GM18507 (cell line): ENCODE results near the gene GGCT.
"Not testable (repeated sequence)": the region's sequence is repeated elsewhere in the genome, so short reads cannot be mapped to it uniquely, and the experiment has no call there.

ENCODE experiments used
- DNase-seq: peaks from one replicate; pipeline ENCODE4 v3.0.0; 2011; ENCODE audit warnings: low read depth; ENCODE audit not compliant: insufficient read length; ENCODE audit errors: extremely low spot score
- FAIRE-seq: peaks from 2 replicates; lab custom pipeline; 2011; peaks lifted over from hg19 to GRCh38; lab: Jason Lieb, UNC

GGCT gene

DNA sequence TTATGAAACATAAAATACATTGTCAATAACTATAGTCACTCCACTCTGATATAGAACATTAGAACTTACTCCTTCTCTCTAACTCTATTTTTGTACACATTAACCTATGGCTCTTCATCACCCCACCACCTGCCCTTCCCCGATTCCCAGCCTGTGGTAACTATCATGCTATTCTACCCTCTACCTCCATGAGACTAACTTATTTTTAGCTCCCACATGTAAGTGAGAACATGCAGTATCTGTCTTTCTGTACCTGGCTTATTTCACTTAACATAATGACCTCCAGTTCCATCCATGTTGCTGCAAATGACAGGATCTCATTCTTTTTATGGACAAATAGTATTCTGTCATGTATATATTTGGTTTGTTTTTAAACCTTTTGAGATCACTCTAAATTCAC is 17.3 kb downstream of the GGCT start:
- FAIRE-seq, result no peak
- no peak for DNase-seq

DNA sequence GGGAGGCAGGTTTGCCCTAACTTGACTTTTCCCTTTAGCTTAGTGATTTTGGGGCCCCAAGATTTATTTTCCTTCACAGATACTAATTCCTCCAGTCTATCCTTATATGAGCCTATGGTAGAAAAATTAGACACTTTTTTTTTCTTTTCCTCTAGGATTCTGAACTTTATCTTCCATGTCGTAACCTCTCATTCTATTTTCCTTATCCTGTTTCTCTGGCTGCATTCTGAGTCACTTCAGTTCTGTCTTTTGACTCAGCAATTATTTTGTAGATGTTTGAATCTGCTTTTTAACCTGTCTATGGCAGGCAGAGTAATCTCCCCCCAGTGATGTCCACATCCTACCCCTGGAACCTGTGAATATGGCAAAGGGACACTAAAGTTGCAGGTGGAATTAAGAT is 19.0 kb downstream of the GGCT start:
- FAIRE-seq, result no peak
- DNase-seq, result no peak

- DNase-seq, FAIRE-seq: not testable (repeated sequence)
These were observed 23.2 kb downstream of the GGCT start for GRCh38 chr7:30481416-30481815.

DNA sequence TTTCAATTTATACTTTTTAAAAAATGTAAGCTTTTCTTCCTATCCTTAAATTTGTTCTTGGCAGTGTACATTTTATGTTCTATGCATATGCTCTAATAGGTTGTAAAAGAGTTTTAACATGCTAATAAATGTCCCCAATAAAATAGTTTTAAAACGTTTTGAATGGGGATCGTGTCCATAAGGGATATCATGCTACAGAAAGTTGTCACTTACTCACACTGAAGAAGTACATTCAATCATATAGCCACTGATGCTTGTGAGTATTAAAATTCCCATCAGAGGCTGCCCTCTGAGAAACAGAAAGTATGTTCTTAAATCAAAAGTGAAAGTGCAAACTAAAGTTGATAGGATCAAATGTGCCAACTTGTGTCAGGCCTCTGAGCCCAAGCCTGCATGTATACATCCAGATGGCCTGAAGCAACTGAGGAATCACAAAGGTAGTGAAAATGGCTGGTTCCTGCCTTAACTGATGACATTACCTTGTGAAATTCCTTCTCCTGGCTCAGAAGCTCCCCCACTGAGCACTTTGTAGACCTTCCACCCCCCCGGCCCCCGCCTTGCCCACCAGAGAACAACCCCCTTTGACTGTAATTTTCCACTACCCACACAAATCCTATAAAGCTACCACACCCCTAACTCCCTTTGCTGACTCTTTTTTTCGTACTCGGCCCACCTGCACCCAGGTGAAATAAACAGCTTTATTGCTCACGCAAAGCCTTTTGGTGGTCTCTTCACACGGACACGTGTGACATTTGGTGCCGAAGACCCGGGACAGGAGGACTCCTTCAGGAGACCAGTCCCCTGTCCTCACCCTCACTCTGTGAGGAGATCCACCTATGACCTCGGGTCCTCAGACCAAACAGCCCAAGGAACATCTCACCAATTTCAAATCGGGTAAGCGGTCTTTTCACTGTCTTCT is 25.2 kb downstream of the GGCT start:
- no peak for DNase-seq
- no peak for FAIRE-seq

DNA sequence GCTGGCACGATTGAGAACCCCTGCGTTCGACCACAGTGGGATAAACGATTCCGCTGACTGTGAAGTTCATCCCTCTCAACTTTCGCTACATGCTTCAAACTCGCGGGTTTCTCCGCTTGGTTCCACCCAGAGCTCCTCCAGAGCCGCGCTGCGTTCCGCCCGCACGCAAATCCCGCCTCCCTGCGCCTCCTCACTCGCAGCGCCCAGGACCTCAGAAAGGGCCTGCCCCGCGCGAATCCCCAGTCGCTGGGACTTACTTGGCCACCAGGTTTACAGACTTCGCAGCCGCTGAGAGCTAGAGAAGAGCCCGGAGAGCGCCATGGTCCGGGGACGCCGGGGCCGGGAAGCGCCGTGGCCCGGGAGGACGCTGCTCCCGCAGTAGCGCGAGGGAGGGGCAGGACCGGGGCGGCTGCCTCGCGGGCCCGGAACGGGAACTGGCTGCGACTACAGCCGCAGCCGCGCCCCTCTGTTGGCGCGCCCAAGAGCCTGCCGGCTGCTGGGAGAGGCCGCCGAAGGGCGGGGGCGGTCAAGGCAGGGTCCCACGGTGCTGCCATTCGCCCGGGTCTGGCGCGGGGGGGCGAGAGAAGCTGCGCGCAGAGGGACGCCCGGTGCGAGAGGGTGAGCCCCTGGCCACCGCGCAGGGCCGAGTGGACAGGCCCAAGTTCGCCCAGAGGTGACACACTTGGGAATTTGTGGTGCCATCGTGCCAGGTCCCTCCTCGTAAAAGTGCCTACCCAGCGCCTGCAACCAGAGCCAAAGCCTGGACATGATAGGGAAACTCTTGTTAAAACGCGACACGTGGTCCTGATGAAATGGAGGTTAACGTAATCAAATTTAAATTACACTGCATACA is 26.1 kb downstream of the GGCT start, which contains the start of gene NOD1:
TSS of gene NOD1 (minus strand) at position 436 of the 853 bp plus-strand sequence. CDS start 21,863 bp downstream, outside the sequence.
- FAIRE-seq (peak; percentile 63), DNase-seq (peak; percentile 68)

DNA sequence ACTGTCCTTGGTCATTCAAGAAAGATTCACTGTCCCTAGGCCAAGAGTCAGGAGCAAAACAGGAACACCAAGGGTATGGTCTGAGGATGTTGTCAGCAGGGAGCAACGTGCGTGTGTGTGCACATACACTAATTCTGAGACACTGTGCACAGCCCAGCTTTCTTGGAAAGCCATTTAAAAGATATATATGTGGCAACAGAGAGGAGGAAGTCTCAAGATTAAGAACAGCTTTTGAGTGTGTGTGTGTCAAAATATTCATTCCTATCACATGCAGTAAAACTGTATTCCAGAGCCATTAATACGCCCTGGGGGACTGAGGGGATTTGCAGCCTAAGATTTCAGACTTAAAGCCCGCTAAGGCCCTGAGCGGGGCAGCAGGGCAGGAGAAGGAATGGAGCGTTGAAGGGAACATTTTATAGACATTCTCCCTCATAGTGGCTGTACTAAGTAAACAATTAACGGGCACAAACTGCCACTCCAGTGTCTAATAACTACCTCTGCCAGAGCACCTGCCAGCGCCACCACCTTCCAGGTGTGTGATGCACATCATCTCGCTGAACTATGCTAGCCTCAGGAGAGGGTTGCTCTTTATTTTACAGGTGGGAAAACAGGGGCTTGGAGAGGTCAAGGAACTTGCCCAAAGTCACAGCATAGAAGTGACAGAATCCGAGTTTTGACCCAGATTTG is 28.0 kb downstream of the GGCT start:
- FAIRE-seq (no peak), DNase-seq (no peak)

GRCh38 chr7:30475580-30475979 is 29.0 kb downstream of the GGCT start:
- DNase-seq, result no peak

GRCh38 chr7:30474893-30475292 is 29.7 kb downstream of the GGCT start:
- FAIRE-seq (no peak), DNase-seq (no peak)

More at GRCh38 chr7:30475580-30475979, 29.0 kb downstream of the GGCT start:
- peak; percentile 56 for FAIRE-seq

GRCh38 chr7:30474485-30474884 is 30.1 kb downstream of the GGCT start:
- FAIRE-seq (no peak), DNase-seq (no peak)

GRCh38 chr7:30473903-30474302 is 30.7 kb downstream of the GGCT start:
- DNase-seq (no peak), FAIRE-seq (no peak)

DNA sequence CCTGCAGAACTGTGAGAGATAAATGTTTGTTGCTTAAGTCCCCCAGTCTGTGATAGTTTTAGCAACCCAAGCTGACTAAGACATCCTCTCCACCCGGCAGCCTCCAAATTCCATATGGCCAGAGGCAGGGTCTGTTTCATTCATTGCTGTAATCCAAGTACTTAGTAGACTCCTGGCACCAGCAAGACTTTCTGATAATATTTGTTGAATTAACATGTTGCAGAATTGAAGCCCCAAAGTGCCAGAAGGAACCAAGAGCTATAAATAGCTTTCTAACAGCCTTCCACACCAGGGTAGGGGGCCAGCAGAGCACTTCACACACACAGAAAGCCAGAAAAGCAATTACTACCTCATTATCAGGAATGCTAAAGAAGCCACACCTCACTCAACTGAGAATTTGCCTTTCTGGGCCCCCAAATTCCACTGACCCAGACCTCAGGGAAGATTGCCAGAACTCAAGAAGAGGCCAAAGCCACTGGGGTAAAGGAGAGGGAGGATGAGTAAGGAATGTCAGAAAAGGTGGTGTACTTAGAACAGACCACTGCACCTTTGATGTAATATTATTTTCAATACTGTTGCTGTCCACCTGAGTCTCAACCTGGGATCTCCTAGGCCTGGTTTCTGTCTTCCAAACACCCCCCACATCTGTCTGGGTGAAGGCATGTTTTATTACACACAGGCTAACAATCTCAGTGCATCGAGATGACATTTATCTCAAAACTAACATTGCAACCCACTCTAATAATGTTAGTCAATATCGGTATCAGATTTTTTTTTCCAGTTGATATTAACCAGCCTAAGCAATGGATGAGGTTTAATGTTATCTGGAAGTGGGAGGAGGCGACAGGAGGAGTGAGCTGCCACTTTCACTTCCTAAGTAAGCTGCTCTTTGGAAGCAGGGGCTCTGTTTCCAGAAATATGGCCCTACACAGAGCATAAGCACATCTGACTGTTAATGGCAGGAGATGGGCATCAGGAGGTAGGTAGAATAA is 31.5 kb downstream of the GGCT start:
- DNase-seq (no peak), FAIRE-seq (no peak)

DNA sequence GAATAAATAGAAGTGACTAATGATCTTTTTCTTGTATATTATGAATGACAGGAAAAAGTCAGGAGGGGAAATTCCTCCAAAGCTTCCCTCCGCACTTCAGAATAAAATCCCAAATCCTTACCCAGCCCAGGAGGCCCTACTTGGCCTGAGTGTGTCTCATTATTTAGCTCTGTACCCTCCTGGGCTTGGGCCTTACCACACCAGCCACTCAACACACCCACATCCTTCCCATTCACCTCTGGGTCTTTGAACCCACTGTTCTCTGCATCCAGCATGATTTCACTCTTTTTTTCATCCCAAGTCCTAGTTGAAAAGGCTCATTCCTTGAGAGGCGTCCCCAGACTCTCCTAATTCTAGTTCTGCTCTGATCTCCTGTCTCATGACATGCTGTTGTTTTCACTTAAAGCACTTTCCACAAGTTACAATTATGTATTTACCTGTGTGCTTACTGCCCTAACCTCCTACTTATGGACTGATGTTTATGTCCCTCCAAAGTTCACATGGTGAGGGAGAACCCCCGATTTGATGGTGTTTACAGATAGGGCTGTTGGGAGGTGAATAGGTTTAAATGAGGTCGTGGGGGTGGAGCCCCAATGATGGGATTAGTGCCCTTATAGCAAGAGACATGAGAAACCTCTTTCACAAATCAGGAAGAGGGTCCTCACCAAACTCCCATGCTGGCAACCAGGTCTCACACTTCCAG is 32.4 kb downstream of the GGCT start:
- no peak for DNase-seq
- no peak for FAIRE-seq

- no peak for DNase-seq
- FAIRE-seq, result no peak
These were observed 33.4 kb downstream of the GGCT start for GRCh38 chr7:30471205-30471604.

GRCh38 chr7:30470771-30471170 is 33.9 kb downstream of the GGCT start:
- no peak for DNase-seq
- no peak for FAIRE-seq

GRCh38 chr7:30470163-30470770 is 34.4 kb downstream of the GGCT start:
- no peak for FAIRE-seq
- no peak for DNase-seq

- FAIRE-seq (no peak), DNase-seq (no peak)
These were observed 35.3 kb downstream of the GGCT start for GRCh38 chr7:30469303-30469702.

DNA sequence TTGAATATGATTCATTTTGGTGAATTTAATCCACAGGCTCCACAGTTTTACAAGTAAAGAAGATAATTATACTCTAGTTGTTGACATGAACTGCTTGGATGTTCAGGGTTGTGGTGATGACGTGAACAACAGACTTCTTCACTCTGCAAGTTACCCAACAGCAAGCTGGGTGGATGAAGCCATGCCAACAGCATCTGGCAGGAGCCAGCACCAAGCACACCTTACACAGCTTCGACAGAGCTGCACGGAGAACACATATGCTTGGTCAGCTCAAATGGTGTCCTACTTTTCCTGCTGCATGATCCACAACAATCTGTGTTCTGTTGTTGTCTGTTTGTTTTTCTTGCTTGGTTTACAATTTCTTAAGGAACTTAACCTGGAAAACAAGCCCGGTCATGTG is 35.8 kb downstream of the GGCT start:
- DNase-seq (no peak), FAIRE-seq (no peak)

DNA sequence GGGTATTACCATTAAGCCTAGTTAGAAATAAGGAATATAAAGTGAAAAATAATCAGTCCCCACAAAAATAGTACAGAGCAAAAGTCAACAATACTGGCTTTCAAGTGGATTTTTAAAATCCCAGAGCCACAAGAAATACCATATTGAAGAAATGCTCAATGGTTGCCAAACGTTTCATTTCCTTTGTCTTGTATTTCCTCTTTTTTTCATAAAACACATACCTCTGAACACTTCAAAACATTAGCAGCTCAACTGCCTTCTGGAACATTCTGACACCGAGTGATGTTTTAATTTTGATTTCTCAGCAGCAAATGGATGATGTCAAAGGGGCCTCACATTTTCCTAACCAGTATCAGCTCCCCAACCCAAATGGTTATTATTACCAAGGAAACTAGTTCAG is 36.6 kb downstream of the GGCT start:
- no peak for FAIRE-seq
- no peak for DNase-seq
